ENCODE measurements around the gene DCXR.

The DCXR gene

GRCh38 chr17:82055023-82055964 is 17.8 kb upstream of the DCXR start:
- no peak for DNase-seq (ENCODE audit: low spot score)

- DNase-seq (ENCODE audit: low spot score): no peak
Observed at GRCh38 chr17:82054351-82055022, 17.0 kb upstream of the DCXR start.

GRCh38 chr17:82053556-82054263 is 16.2 kb upstream of the DCXR start:
- DNase-seq (ENCODE audit: low spot score): no peak

GRCh38 chr17:82053130-82053529 is 15.6 kb upstream of the DCXR start:
- DNase-seq (ENCODE audit: low spot score): no peak

- DNase-seq (ENCODE audit: low spot score): peak; percentile 37
Observed at GRCh38 chr17:82052638-82053059, 15.2 kb upstream of the DCXR start.

- DNase-seq (ENCODE audit: low spot score): peak; percentile 88
Observed at GRCh38 chr17:82051776-82052637, 14.5 kb upstream of the DCXR start, which contains the start of the genes GPS1 and RFNG. Gene GPS1 (plus strand): TSS chr17:82051898. CDS start chr17:82051932, 34 bp downstream. Gene RFNG (minus strand): TSS chr17:82051811. CDS start chr17:82051766, 45 bp downstream.

- peak; percentile 29 for DNase-seq (ENCODE audit: low spot score)
Observed at GRCh38 chr17:82050761-82051641, 13.5 kb upstream of the DCXR start.

- DNase-seq (ENCODE audit: low spot score): no peak
Observed at GRCh38 chr17:82050152-82050760, 12.8 kb upstream of the DCXR start.

GRCh38 chr17:82049521-82049971 is 12.0 kb upstream of the DCXR start:
- DNase-seq (ENCODE audit: low spot score): no peak

GRCh38 chr17:82049106-82049505 is 11.6 kb upstream of the DCXR start:
- no peak for DNase-seq (ENCODE audit: low spot score)

GRCh38 chr17:82048571-82048971 is 11.1 kb upstream of the DCXR start:
- no peak for DNase-seq (ENCODE audit: low spot score)

GRCh38 chr17:82047914-82048570 is 10.5 kb upstream of the DCXR start:
- DNase-seq (ENCODE audit: low spot score): no peak

- DNase-seq (ENCODE audit: low spot score): no peak
Observed at GRCh38 chr17:82047379-82047778, 9.9 kb upstream of the DCXR start.

GRCh38 chr17:82046903-82047302 is 9.4 kb upstream of the DCXR start:
- DNase-seq (ENCODE audit: low spot score): no peak

GRCh38 chr17:82045936-82046484 is 8.5 kb upstream of the DCXR start:
- DNase-seq (ENCODE audit: low spot score): no peak

GRCh38 chr17:82043507-82043906 is 6.0 kb upstream of the DCXR start:
- DNase-seq (ENCODE audit: low spot score): no peak

- DNase-seq (ENCODE audit: low spot score): no peak
Observed at GRCh38 chr17:82042649-82043048, 5.2 kb upstream of the DCXR start.

GRCh38 chr17:82041144-82041814 is 3.8 kb upstream of the DCXR start:
- no peak for DNase-seq (ENCODE audit: low spot score)

All from hepatic stellate cell (primary cell).